HepG2 (cell line): ENCODE data around the gene NPS.

Experiments
- CTCF ChIP-seq: sonication (generic); formaldehyde crosslinking; IDR thresholded peaks from 2 replicates; pipeline ENCODE4 v1.5.0; 2020; ENCODE audit warnings: mild to moderate bottlenecking, missing genetic modification reagents, moderate library complexity
- TARDBP ChIP-seq: sonication (generic); formaldehyde crosslinking; IDR thresholded peaks from 2 replicates; pipeline ENCODE4 v1.8.0; 2022; ENCODE audit warnings: mild to moderate bottlenecking, missing genetic modification reagents
- ZKSCAN8 ChIP-seq: IDR thresholded peaks from 2 replicates; pipeline ENCODE4 v1.6.1; 2016; ENCODE audit warnings: borderline replicate concordance, missing genetic modification reagents, missing compliant biosample characterization
- ZNF33B ChIP-seq: sonication (generic); formaldehyde crosslinking; IDR thresholded peaks from 2 replicates; pipeline ENCODE4 v1.5.1; 2020; ENCODE audit warnings: mild to moderate bottlenecking, missing genetic modification reagents

- TF ChIP-seq ZNF33B (no peak), TARDBP (CRISPR knock-in tag) (no peak), ZKSCAN8 (CRISPR knock-in tag) (no peak), CTCF (CRISPR knock-in tag) (no peak)
These were observed 15.5 kb downstream of the NPS start for GRCh38 chr10:127564644-127565043.
